Psoas muscle (tissue), 8 donors: ENCODE data around the gene OR13G1. TPM values are rescaled to one million over a fixed set of nuclear protein-coding genes. Genes with fewer than 3 reads are reported as not detected.

Experiments used
- ATAC-seq, 4 donors: fragments of 200-7000 bp; cut with Tn5 transposase; one replicate each; pipeline ENCODE4 v1.9.1; 2020; ENCODE audit warnings: moderate library complexity in 3 of 4, mild to moderate bottlenecking in 2 of 4
- DNase-seq, 2 donors: peaks; one replicate each; pipeline ENCODE4 v3.0.0-alpha.2; 2020
- H3K27ac ChIP-seq: fragments of 200-600 bp; one replicate; pipeline ENCODE4 v1.8.0; 2022
- H3K27me3 ChIP-seq, 3 donors: fragments of 200-600 bp in 1 of 3; one replicate each; pipeline versions ENCODE4 v1.6.1 to v1.8.0; 2013 to 2022; ENCODE audit warnings: low read length in 2 of 3, mild to moderate bottlenecking in 2 of 3, moderate library complexity in 1 of 3; ENCODE audit not compliant: insufficient read depth in 3 of 3
- H3K36me3 ChIP-seq, 2 donors: fragments of 200-600 bp in 1 of 2; one replicate each; pipeline versions ENCODE4 v1.6.1 to v1.8.0; 2013 to 2022; ENCODE audit warnings: low read depth in 1 of 2, mild to moderate bottlenecking in 1 of 2, moderate library complexity in 1 of 2; ENCODE audit not compliant: insufficient read depth in 1 of 2
- H3K4me1 ChIP-seq: fragments of 200-600 bp; one replicate; pipeline ENCODE4 v1.8.0; 2022
- H3K4me3 ChIP-seq: fragments of 200-600 bp; one replicate; pipeline ENCODE4 v1.8.0; 2022; ENCODE audit warnings: mild to moderate bottlenecking
- H3K9me3 ChIP-seq: fragments of 200-600 bp; one replicate; pipeline ENCODE4 v1.8.0; 2022
- CTCF ChIP-seq: fragments of 200-600 bp; IDR thresholded peaks from one replicate; pipeline ENCODE4 v1.8.0; 2022; ENCODE audit warnings: antibody characterized with exemption
- WGBS, 3 donors: extraction: QIAGEN DNeasy Blood & Tissue Kit; methylation state at CpG; one replicate each; pipeline versions ENCODE4 v1.1.6 to v1.1.7; 2013; 5-methylcytosine and 5-hydroxymethylcytosine counted together
- intact Hi-C, 2 donors: fragments of 100-400 bp; cut with DNase I; formaldehyde crosslinking; loops; one replicate each; pipeline versions ENCODE4 v1.11.0 to v1.14.2; 2022
- polyA plus RNA-seq, 3 donors: library from polyadenylated mRNA; stranded (reverse); fragments of 200-250 nt; gene quantifications; one replicate each; pipeline ENCODE4 v1.2.3, GENCODE V29; 2013
- total RNA-seq, 4 donors: library from RNA; stranded (reverse); fragmentation: NEBNext Ultra II Directional in 2 of 4; extraction: Animal tissue kit (Norgen Biotek cat#: 25700) in 2 of 4; gene quantifications; one replicate each; pipeline versions ENCODE4 v1.2.1 to v1.2.4, GENCODE V29; 2021 to 2023
- donor health status: healthy with polysubstance abuse.
- donor health status: DM: no; HTN: no; CAD: no; lungs with moderate emphysema.
- donor health status: Bipolar disorder and iron deficiency.
- donor health status: healthy.
- donor health status: DM: yes; HTN: yes; CAD: no.
- donor health status: DM: no; HTN: no; CAD: no.
- donor health status: DM: no; HTN: no; CAD: no.
- donor health status: DM: yes; HTN: yes; CAD: no.

Gene OR13G1
- total and polyA plus RNA-seq, 7 donors = not detected

GRCh38 chr1:247639381-247639981 lies 40.1 kb downstream of the OR13G1 start:
- DNase-seq (peak; percentile 62 to 82), ATAC-seq (peak in 3 of 4 donors; percentile 53 to 70 (median 56))
- intact Hi-C loops = no loop called here
- H3K9me3 ChIP-seq = no peaks in the 10 kb centered on the region
- no peaks in the 10 kb centered on the region for H3K4me1 ChIP-seq
- no peak for TF ChIP-seq CTCF
- H3K27me3 ChIP-seq = peaks cover 0 to 2% (median 0%) of the 10 kb centered on the region in 3 donors
- no peaks in the 10 kb centered on the region for H3K36me3 ChIP-seq
- peak overlapping the region; percentile 55 for H3K4me3 ChIP-seq
- H3K27ac ChIP-seq = no peak overlapping the region
- 8 to 12% (median 8%) methylated on average over 35 to 55 of the region's 55 CpGs for WGBS, 3 donors

DNA sequence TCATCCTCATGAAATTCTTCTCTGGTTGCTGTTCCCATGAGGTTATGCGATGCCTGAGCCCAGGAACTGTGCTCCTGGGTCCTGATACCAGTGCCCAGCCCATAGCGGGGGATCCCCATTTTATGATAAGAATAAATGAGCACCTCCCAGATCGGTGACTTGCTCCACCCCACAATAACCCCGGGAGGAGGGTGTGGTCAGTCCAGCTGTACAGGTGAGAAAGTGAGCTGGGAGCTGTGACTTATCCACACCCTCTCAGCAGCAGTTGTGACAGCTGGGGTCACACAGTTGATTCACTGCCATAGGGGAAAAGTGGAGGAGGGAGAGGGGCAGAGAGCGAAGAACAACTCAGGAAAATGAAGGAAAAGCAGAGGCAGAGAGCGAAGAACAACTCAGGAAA lies 40.8 kb downstream of the OR13G1 start:
- H3K4me1 ChIP-seq = no peaks in the 10 kb centered on the region
- peaks cover 0 to 2% (median 0%) of the 10 kb centered on the region in 3 donors for H3K27me3 ChIP-seq
- no peaks in the 10 kb centered on the region for H3K36me3 ChIP-seq
- 78 to 81% (median 81%) methylated on average over 6 of the region's 6 CpGs for WGBS, 3 donors
- intact Hi-C loops = no loop called here
- no peak overlapping the region for H3K4me3 ChIP-seq
- no peaks in the 10 kb centered on the region for H3K9me3 ChIP-seq
- no peak for TF ChIP-seq CTCF
- ATAC-seq (no peak), DNase-seq (no peak)
- no peak overlapping the region for H3K27ac ChIP-seq

- intact Hi-C loops = no loop called here
- H3K4me1 ChIP-seq = no peaks in the 10 kb centered on the region
- TF ChIP-seq CTCF = no peak
- peaks cover 0 to 2% (median 0%) of the 10 kb centered on the region in 3 donors for H3K27me3 ChIP-seq
- no peak for ATAC-seq
- DNase-seq = no peak
- 62 to 74% (median 66%) methylated on average over 4 of the region's 4 CpGs for WGBS, 3 donors
- H3K27ac ChIP-seq = no peak overlapping the region
- no peak overlapping the region for H3K4me3 ChIP-seq
- no peaks in the 10 kb centered on the region for H3K36me3 ChIP-seq
- no peaks in the 10 kb centered on the region for H3K9me3 ChIP-seq
Measured at GRCh38 chr1:247638011-247638410, 41.5 kb downstream of the OR13G1 start.

GRCh38 chr1:247627951-247628350 lies 51.6 kb downstream of the OR13G1 start:
- ATAC-seq (no peak), DNase-seq (no peak)
- intact Hi-C loops = no loop called here
- Histone ChIP-seq H3K9me3 (peaks cover 6% of the 10 kb centered on the region), H3K4me3 (no peak overlapping the region), H3K27me3 (peaks cover 0 to 2% (median 0%) of the 10 kb centered on the region in 3 donors), H3K27ac (no peak overlapping the region), H3K4me1 (no peaks in the 10 kb centered on the region), H3K36me3 (no peaks in the 10 kb centered on the region)
- TF ChIP-seq CTCF = no peak
- WGBS, 3 donors = 44 to 51% (median 45%) methylated on average over 3 of the region's 3 CpGs

Other genes with a start within 250 kb of the OR13G1 start
- gene OR2B11, start 221.6 kb downstream of the OR13G1 start, total RNA-seq = not detected
- not detected for gene OR2B11, start 221.6 kb downstream of the OR13G1 start, polyA plus RNA-seq
- gene OR2C3, start 143.3 kb downstream of the OR13G1 start, total RNA-seq = not detected
- gene OR2C3, start 143.3 kb downstream of the OR13G1 start, polyA plus RNA-seq = under 1 TPM in 2 of 3 donors, not detected in 1; 0.01 TPM
- gene GCSAML, start 130.6 kb downstream of the OR13G1 start, total RNA-seq = under 1 TPM in 3 of 4 donors, not detected in 1; 0.19 to 0.36 (median 0.23) TPM
- gene GCSAML, start 130.6 kb downstream of the OR13G1 start, polyA plus RNA-seq = under 1 TPM in 1 of 3 donors, not detected in 2; 0.01 TPM
- not detected for gene OR2G2, start 91.4 kb downstream of the OR13G1 start, total RNA-seq
- gene OR2G2, start 91.4 kb downstream of the OR13G1 start, polyA plus RNA-seq = not detected
- not detected for gene OR2G3, start 74.2 kb downstream of the OR13G1 start, total RNA-seq
- not detected for gene OR2G3, start 74.2 kb downstream of the OR13G1 start, polyA plus RNA-seq
- not detected for gene OR6F1, start 36.9 kb upstream of the OR13G1 start, total RNA-seq
- not detected for gene OR6F1, start 36.9 kb upstream of the OR13G1 start, polyA plus RNA-seq
- not detected for gene OR14K1, start 58.9 kb upstream of the OR13G1 start, total RNA-seq
- not detected for gene OR14K1, start 58.9 kb upstream of the OR13G1 start, polyA plus RNA-seq
- gene OR14A2, start 68.4 kb upstream of the OR13G1 start, total RNA-seq = not detected
- not detected for gene OR14A2, start 68.4 kb upstream of the OR13G1 start, polyA plus RNA-seq
- gene OR1C1, start 80.8 kb upstream of the OR13G1 start, total RNA-seq = not detected
- gene OR1C1, start 80.8 kb upstream of the OR13G1 start, polyA plus RNA-seq = not detected
- not detected for gene OR14A16, start 144.4 kb upstream of the OR13G1 start, total RNA-seq
- not detected for gene OR14A16, start 144.4 kb upstream of the OR13G1 start, polyA plus RNA-seq
- gene OR11L1, start 162.2 kb upstream of the OR13G1 start, total RNA-seq = not detected
- not detected for gene OR11L1, start 162.2 kb upstream of the OR13G1 start, polyA plus RNA-seq
- gene TRIM58, start 177.4 kb upstream of the OR13G1 start, total RNA-seq = 1 to 10 TPM in 1 of 4 donors, under 1 TPM in 3; 0.06 to 2.4 (median 0.46) TPM
- gene TRIM58, start 177.4 kb upstream of the OR13G1 start, polyA plus RNA-seq = under 1 TPM in 2 of 3 donors, not detected in 1; 0.04 to 0.08 TPM
- under 1 TPM in 2 of 4 donors, not detected in 2; 0.24 to 0.57 TPM for gene OR2W3, start 215.8 kb upstream of the OR13G1 start, total RNA-seq
- gene OR2W3, start 215.8 kb upstream of the OR13G1 start, polyA plus RNA-seq = under 1 TPM in 1 of 3 donors, not detected in 2; 0.07 TPM
- not detected for gene OR2T8, start 240.5 kb upstream of the OR13G1 start, total RNA-seq
- not detected for gene OR2T8, start 240.5 kb upstream of the OR13G1 start, polyA plus RNA-seq
- gene OR2AJ1, start 245.2 kb upstream of the OR13G1 start, total RNA-seq = not detected
- gene OR2AJ1, start 245.2 kb upstream of the OR13G1 start, polyA plus RNA-seq = not detected